Measurements from ENCODE around the gene BRK1.
"Not testable (repeated sequence)": the region's sequence is repeated elsewhere in the genome, so short reads cannot be mapped to it uniquely, and the experiment has no call there.

DNA sequence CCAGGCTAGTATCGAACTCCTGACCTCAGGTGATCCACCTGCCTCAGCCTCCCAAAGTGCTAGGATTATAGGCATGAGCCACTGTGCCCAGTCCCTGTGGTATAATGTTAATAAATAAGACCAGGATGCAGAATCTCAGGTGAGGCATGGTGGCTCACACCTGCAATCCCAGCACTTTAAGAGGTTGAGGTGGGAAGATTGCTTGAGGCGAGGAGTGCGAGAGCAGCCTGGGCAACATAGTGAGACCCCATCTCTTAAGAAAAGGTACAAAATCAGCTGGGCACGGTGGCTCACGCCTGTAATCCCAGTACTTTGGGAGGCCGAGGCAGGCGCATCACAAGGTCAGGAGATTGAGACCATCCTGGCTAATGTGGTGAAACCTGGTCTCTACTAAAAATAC, 59.9 kb downstream of the BRK1 start:
- not testable (repeated sequence) for TF ChIP-seq CTCF (IDR thresholded peaks at IDR 0.05; ENCODE audit: insufficient read depth, low read length, poor library complexity, severe bottlenecking); EZH2phosphoT487 (conservative IDR thresholded peaks at IDR 0.05; ENCODE audit: low read length)

Data from SU-DHL-6 (cell line).